WTC11 (cell line): Measurements from ENCODE around the gene CHKB. TPM values are rescaled to one million over a fixed set of nuclear protein-coding genes. Genes with fewer than 3 reads are reported as not detected.

Experiments
- ATAC-seq: fragments of 200-7000 bp; cut with Tn5 transposase; 2 replicates; pipeline ENCODE4 v1.10.0; 2021; ENCODE audit warnings: mild to moderate bottlenecking, moderate library complexity
- CTCF ChIA-PET: fragments of 300-600 bp; sonication (Branson Sonifier 250); formaldehyde crosslinking; loops from one replicate; lab custom pipeline; 2021; ENCODE audit warnings: antibody characterized with exemption; lab: Charles Lee
- POLR2A ChIA-PET: fragments of 350-600 bp; sonication (Branson Sonifier 250); formaldehyde crosslinking; loops from one replicate; lab custom pipeline; 2021; ENCODE audit warnings: antibody characterized with exemption; lab: Charles Lee
- DNase-seq: peaks from one replicate; pipeline ENCODE4 v3.0.0; 2021; ENCODE audit warnings: low spot score
- H3K27ac Mint-ChIP-seq: 2 replicates; pipeline ENCODE4 v1.8.0; 2021; ENCODE audit warnings: mixed read lengths
- H3K27me3 Mint-ChIP-seq: 2 replicates; pipeline ENCODE4 v1.8.0; 2021; ENCODE audit warnings: low read depth, mild to moderate bottlenecking, moderate library complexity, mixed read lengths
- H3K36me3 Mint-ChIP-seq: 2 replicates; pipeline ENCODE4 v1.8.0; 2021; ENCODE audit warnings: mixed read lengths
- H3K4me1 Mint-ChIP-seq: 2 replicates; pipeline ENCODE4 v1.8.0; 2022; ENCODE audit warnings: mixed read lengths
- H3K4me3 Mint-ChIP-seq: 2 replicates; pipeline ENCODE4 v1.8.0; 2021; ENCODE audit warnings: mild to moderate bottlenecking, moderate library complexity, mixed read lengths
- H3K9me3 Mint-ChIP-seq: 2 replicates; pipeline ENCODE4 v1.8.0; 2021; ENCODE audit warnings: mixed read lengths
- ELF4 ChIP-seq: sonication (generic); formaldehyde crosslinking; IDR thresholded peaks from 2 replicates; pipeline ENCODE4 v1.8.1; 2022; ENCODE audit warnings: low read depth, mild to moderate bottlenecking, moderate library complexity, missing genetic modification reagents
- ETV6 ChIP-seq: sonication (generic); formaldehyde crosslinking; IDR thresholded peaks from 2 replicates; pipeline ENCODE4 v1.8.1; 2022; ENCODE audit warnings: mild to moderate bottlenecking, missing genetic modification reagents
- FOXP1 ChIP-seq: sonication (generic); formaldehyde crosslinking; IDR thresholded peaks from 2 replicates; pipeline ENCODE4 v1.8.0; 2022; ENCODE audit warnings: missing genetic modification reagents, mild to moderate bottlenecking, moderate library complexity, borderline replicate concordance
- GRHL2 ChIP-seq: fragments of 250-450 bp; sonication (Bioruptor Pico); IDR thresholded peaks from 2 replicates; pipeline ENCODE4 v1.8.0; 2022; ENCODE audit warnings: mild to moderate bottlenecking, moderate library complexity; ENCODE audit not compliant: insufficient replicate concordance, severe bottlenecking
- GTF2I ChIP-seq: fragments of 250-450 bp; sonication (Bioruptor Pico); conservative IDR thresholded peaks from 2 replicates; pipeline ENCODE4 v1.4.0; 2021; ENCODE audit warnings: mild to moderate bottlenecking
- HMGA2 ChIP-seq: fragments of 250-450 bp; sonication (Bioruptor Pico); IDR thresholded peaks from 2 replicates; pipeline ENCODE4 v1.4.0; 2021; ENCODE audit warnings: mild to moderate bottlenecking, moderate library complexity
- IRF2 ChIP-seq: sonication (generic); formaldehyde crosslinking; IDR thresholded peaks from 2 replicates; pipeline ENCODE4 v1.8.0; 2022; ENCODE audit warnings: low read depth, missing genetic modification reagents, borderline replicate concordance
- JAZF1 ChIP-seq: fragments of 250-450 bp; sonication (Bioruptor Pico); IDR thresholded peaks from 2 replicates; pipeline ENCODE4 v1.9.0; 2021; ENCODE audit warnings: moderate library complexity, mild to moderate bottlenecking, inconsistent platforms
- PRRX2 ChIP-seq: fragments of 250-450 bp; sonication (Bioruptor Pico); IDR thresholded peaks from 2 replicates; pipeline ENCODE4 v1.8.0; 2021; ENCODE audit warnings: mild to moderate bottlenecking
- TEAD4 ChIP-seq: sonication (generic); formaldehyde crosslinking; IDR thresholded peaks from 2 replicates; pipeline ENCODE4 v1.8.0; 2022; ENCODE audit warnings: mild to moderate bottlenecking, missing genetic modification reagents
- ZNF263 ChIP-seq: sonication (generic); formaldehyde crosslinking; IDR thresholded peaks from 2 replicates; pipeline ENCODE4 v1.8.1; 2022; ENCODE audit warnings: low read depth, mild to moderate bottlenecking, moderate library complexity, missing genetic modification reagents
- ZNF317 ChIP-seq: sonication (generic); formaldehyde crosslinking; IDR thresholded peaks from 2 replicates; pipeline ENCODE4 v1.8.1; 2023; ENCODE audit warnings: low read depth, mild to moderate bottlenecking, moderate library complexity, missing genetic modification reagents, borderline replicate concordance
- total RNA-seq: library from RNA; stranded (reverse); gene quantifications from 3 replicates; pipeline ENCODE4 v1.2.3, GENCODE V29; 2021
- TF ChIP-seq, protein P1 (sequence below): fragments of 250-450 bp; sonication (Bioruptor Pico); IDR thresholded peaks from 2 replicates; pipeline ENCODE4 v1.9.0; 2021; ENCODE audit warnings: mild to moderate bottlenecking, borderline replicate concordance
- TF ChIP-seq, protein P2 (sequence below): sonication (generic); formaldehyde crosslinking; IDR thresholded peaks from 2 replicates; pipeline ENCODE4 v1.8.0; 2023; ENCODE audit warnings: missing genetic modification reagents
- TF ChIP-seq, protein P3 (sequence below): sonication (generic); formaldehyde crosslinking; IDR thresholded peaks from 2 replicates; pipeline ENCODE4 v1.8.0; 2022; ENCODE audit warnings: missing genetic modification reagents
- TF ChIP-seq, protein P4 (sequence below): fragments of 250-450 bp; sonication (Bioruptor Pico); IDR thresholded peaks from 2 replicates; pipeline ENCODE4 v1.8.0; 2021; ENCODE audit warnings: mild to moderate bottlenecking
- TF ChIP-seq, protein P5 (sequence below): sonication (generic); formaldehyde crosslinking; IDR thresholded peaks from 2 replicates; pipeline ENCODE4 v1.8.1; 2022; ENCODE audit warnings: mild to moderate bottlenecking, missing genetic modification reagents, moderate library complexity, borderline replicate concordance
- TF ChIP-seq, protein P6 (sequence below): sonication (generic); formaldehyde crosslinking; IDR thresholded peaks from 2 replicates; pipeline ENCODE4 v1.8.0; 2022; ENCODE audit warnings: mild to moderate bottlenecking, missing genetic modification reagents
- TF ChIP-seq, protein P7 (sequence below): sonication (generic); formaldehyde crosslinking; IDR thresholded peaks from 2 replicates; pipeline ENCODE4 v1.8.1; 2023; ENCODE audit warnings: mild to moderate bottlenecking, missing genetic modification reagents
- TF ChIP-seq, protein P8 (sequence below): sonication (generic); formaldehyde crosslinking; IDR thresholded peaks from 2 replicates; pipeline ENCODE4 v1.8.0; 2022; ENCODE audit warnings: mild to moderate bottlenecking, missing genetic modification reagents

Gene CHKB
- total RNA-seq, 1 experiment from 2014 or later: 75.4 TPM

DNA sequence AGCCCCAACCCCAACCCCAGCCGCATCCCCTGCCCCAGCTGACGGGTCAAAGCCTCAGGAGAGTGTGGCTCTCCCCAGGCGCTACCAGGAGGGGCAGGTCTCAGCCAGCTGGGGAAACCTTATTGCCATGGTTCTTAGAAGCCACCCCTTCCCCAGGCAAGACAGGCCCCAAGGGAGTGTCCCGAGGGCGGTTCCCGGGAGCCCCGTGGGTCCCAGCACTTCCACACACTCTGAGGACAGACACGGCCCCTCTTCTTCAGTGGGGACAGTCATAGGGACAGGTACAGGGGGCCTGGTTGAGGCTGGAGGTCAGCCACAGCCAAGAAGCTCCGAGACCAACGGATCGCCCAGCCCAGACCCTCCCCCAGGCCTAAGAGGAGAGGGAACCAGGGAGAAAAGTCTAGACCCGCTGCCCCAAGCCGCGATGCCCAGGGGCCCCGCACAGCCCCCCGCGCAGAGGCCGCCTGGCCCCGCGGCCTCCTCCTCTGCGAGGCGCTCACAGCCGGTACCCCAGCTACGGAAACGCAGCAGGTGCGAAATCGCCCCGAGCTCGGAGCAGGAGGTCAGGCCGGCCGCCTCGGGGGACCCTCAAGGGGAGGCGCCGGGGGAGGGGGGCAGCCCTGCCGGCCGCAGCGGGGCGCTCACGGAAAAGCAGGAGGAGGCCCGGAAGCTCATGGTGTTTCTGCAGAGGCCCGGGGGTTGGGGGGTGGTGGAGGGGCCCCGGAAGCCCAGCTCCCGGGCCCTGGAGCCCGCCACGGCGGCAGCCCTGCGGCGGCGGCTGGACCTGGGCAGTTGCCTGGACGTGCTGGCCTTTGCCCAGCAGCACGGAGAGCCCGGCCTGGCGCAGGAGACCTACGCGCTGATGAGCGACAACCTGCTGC is 34.4 kb downstream of the CHKB start (continued):
- TF ChIP-seq, protein P1, sequence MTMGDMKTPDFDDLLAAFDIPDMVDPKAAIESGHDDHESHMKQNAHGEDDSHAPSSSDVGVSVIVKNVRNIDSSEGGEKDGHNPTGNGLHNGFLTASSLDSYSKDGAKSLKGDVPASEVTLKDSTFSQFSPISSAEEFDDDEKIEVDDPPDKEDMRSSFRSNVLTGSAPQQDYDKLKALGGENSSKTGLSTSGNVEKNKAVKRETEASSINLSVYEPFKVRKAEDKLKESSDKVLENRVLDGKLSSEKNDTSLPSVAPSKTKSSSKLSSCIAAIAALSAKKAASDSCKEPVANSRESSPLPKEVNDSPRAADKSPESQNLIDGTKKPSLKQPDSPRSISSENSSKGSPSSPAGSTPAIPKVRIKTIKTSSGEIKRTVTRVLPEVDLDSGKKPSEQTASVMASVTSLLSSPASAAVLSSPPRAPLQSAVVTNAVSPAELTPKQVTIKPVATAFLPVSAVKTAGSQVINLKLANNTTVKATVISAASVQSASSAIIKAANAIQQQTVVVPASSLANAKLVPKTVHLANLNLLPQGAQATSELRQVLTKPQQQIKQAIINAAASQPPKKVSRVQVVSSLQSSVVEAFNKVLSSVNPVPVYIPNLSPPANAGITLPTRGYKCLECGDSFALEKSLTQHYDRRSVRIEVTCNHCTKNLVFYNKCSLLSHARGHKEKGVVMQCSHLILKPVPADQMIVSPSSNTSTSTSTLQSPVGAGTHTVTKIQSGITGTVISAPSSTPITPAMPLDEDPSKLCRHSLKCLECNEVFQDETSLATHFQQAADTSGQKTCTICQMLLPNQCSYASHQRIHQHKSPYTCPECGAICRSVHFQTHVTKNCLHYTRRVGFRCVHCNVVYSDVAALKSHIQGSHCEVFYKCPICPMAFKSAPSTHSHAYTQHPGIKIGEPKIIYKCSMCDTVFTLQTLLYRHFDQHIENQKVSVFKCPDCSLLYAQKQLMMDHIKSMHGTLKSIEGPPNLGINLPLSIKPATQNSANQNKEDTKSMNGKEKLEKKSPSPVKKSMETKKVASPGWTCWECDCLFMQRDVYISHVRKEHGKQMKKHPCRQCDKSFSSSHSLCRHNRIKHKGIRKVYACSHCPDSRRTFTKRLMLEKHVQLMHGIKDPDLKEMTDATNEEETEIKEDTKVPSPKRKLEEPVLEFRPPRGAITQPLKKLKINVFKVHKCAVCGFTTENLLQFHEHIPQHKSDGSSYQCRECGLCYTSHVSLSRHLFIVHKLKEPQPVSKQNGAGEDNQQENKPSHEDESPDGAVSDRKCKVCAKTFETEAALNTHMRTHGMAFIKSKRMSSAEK: no peak
- TF ChIP-seq, protein P2, sequence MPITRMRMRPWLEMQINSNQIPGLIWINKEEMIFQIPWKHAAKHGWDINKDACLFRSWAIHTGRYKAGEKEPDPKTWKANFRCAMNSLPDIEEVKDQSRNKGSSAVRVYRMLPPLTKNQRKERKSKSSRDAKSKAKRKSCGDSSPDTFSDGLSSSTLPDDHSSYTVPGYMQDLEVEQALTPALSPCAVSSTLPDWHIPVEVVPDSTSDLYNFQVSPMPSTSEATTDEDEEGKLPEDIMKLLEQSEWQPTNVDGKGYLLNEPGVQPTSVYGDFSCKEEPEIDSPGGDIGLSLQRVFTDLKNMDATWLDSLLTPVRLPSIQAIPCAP (CRISPR knock-in tag): no peak
- TF ChIP-seq GTF2I (CRISPR knock-in tag): no peak
- TF ChIP-seq, protein P3, sequence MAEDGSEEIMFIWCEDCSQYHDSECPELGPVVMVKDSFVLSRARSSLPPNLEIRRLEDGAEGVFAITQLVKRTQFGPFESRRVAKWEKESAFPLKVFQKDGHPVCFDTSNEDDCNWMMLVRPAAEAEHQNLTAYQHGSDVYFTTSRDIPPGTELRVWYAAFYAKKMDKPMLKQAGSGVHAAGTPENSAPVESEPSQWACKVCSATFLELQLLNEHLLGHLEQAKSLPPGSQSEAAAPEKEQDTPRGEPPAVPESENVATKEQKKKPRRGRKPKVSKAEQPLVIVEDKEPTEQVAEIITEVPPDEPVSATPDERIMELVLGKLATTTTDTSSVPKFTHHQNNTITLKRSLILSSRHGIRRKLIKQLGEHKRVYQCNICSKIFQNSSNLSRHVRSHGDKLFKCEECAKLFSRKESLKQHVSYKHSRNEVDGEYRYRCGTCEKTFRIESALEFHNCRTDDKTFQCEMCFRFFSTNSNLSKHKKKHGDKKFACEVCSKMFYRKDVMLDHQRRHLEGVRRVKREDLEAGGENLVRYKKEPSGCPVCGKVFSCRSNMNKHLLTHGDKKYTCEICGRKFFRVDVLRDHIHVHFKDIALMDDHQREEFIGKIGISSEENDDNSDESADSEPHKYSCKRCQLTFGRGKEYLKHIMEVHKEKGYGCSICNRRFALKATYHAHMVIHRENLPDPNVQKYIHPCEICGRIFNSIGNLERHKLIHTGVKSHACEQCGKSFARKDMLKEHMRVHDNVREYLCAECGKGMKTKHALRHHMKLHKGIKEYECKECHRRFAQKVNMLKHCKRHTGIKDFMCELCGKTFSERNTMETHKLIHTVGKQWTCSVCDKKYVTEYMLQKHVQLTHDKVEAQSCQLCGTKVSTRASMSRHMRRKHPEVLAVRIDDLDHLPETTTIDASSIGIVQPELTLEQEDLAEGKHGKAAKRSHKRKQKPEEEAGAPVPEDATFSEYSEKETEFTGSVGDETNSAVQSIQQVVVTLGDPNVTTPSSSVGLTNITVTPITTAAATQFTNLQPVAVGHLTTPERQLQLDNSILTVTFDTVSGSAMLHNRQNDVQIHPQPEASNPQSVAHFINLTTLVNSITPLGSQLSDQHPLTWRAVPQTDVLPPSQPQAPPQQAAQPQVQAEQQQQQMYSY (CRISPR knock-in tag): no peak

DNA sequence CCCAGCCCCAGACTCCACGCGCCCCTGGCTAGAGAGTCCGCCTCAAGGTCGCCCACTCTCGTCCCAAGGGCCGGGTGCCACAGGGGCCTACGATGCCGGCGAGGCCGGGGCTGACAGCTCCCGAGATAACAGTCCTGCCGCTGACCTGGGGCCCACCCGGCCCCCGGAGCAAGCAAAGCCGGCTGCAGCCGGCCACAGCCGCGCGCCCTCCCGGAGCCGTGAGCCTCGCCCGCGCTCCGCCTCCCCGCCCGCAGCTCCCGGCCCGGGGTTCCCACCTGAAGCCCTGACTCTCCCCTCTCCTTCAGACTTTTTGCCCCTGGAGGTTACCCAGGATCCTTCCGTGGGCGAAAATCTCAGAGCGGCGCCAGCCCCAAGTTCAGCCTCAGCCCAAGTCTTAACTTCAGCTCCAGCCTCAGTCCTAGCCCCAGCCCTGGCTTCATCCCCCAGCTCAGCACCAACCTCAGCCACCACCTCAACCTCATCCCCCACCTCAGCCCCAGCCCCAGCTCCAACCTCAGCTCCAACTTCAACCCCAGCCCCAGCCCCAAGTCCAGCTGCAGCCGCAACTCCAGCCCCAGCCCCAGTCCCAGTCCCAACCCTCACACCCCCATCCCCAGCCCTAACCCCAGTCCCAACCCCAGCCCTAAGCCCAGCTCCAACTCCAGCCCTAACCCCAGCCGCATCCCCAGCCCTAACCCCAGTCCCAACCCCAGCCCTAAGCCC is 35.2 kb downstream of the CHKB start:
- peaks cover 11% of the 10 kb centered on the region for H3K27me3 Mint-ChIP-seq
- ATAC-seq (no peak), DNase-seq (no peak)
- H3K4me1 Mint-ChIP-seq: no peaks in the 10 kb centered on the region
- H3K9me3 Mint-ChIP-seq: no peaks in the 10 kb centered on the region
- POLR2A ChIA-PET: no interaction called here
- no peak overlapping the region for H3K4me3 Mint-ChIP-seq
- CTCF ChIA-PET: interaction anchor here (0.6 to 2.5 kb wide), 9 partner anchors 16 to 401 kb away, joined by 3 to 23 read pairs (median 4); partner anchors contain the start of genes SCO2 and SYCE3
- H3K27ac Mint-ChIP-seq: no peak overlapping the region
- H3K36me3 Mint-ChIP-seq: no peaks in the 10 kb centered on the region
- TF ChIP-seq ETV6 (no peak), ZNF263 (CRISPR knock-in tag) (no peak), GRHL2 (no peak), JAZF1 (CRISPR knock-in tag) (no peak), ZNF317 (CRISPR knock-in tag) (no peak), ELF4 (CRISPR knock-in tag) (no peak), PRRX2 (CRISPR knock-in tag) (no peak), IRF2 (CRISPR knock-in tag) (no peak), FOXP1 (CRISPR knock-in tag) (no peak), HMGA2 (CRISPR knock-in tag) (no peak), TEAD4 (CRISPR knock-in tag) (no peak)
- TF ChIP-seq, protein P4, sequence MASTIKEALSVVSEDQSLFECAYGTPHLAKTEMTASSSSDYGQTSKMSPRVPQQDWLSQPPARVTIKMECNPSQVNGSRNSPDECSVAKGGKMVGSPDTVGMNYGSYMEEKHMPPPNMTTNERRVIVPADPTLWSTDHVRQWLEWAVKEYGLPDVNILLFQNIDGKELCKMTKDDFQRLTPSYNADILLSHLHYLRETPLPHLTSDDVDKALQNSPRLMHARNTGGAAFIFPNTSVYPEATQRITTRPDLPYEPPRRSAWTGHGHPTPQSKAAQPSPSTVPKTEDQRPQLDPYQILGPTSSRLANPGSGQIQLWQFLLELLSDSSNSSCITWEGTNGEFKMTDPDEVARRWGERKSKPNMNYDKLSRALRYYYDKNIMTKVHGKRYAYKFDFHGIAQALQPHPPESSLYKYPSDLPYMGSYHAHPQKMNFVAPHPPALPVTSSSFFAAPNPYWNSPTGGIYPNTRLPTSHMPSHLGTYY (CRISPR knock-in tag): no peak
- TF ChIP-seq, protein P5, sequence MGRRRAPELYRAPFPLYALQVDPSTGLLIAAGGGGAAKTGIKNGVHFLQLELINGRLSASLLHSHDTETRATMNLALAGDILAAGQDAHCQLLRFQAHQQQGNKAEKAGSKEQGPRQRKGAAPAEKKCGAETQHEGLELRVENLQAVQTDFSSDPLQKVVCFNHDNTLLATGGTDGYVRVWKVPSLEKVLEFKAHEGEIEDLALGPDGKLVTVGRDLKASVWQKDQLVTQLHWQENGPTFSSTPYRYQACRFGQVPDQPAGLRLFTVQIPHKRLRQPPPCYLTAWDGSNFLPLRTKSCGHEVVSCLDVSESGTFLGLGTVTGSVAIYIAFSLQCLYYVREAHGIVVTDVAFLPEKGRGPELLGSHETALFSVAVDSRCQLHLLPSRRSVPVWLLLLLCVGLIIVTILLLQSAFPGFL (CRISPR knock-in tag): no peak
- TF ChIP-seq, protein P6, sequence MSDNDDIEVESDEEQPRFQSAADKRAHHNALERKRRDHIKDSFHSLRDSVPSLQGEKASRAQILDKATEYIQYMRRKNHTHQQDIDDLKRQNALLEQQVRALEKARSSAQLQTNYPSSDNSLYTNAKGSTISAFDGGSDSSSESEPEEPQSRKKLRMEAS (CRISPR knock-in tag): no peak
- TF ChIP-seq, protein P7, sequence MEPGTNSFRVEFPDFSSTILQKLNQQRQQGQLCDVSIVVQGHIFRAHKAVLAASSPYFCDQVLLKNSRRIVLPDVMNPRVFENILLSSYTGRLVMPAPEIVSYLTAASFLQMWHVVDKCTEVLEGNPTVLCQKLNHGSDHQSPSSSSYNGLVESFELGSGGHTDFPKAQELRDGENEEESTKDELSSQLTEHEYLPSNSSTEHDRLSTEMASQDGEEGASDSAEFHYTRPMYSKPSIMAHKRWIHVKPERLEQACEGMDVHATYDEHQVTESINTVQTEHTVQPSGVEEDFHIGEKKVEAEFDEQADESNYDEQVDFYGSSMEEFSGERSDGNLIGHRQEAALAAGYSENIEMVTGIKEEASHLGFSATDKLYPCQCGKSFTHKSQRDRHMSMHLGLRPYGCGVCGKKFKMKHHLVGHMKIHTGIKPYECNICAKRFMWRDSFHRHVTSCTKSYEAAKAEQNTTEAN (CRISPR knock-in tag): no peak
- TF ChIP-seq, protein P8, sequence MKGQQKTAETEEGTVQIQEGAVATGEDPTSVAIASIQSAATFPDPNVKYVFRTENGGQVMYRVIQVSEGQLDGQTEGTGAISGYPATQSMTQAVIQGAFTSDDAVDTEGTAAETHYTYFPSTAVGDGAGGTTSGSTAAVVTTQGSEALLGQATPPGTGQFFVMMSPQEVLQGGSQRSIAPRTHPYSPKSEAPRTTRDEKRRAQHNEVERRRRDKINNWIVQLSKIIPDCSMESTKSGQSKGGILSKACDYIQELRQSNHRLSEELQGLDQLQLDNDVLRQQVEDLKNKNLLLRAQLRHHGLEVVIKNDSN: no peak
